NB4 (cell line): ENCODE measurements around the gene NAB1.

ENCODE experiments used
- POLR2A ChIP-seq: IDR thresholded peaks from 2 replicates; pipeline ENCODE4 v1.6.1; 2011; ENCODE audit warnings: mild to moderate bottlenecking; ENCODE audit not compliant: insufficient read length; ENCODE audit errors: extremely low read depth
- TF ChIP-seq, protein P1 (sequence below): IDR thresholded peaks from one replicate; pipeline ENCODE4 v1.5.1; 2012; ENCODE audit warnings: low read depth, low read length
- TF ChIP-seq, protein P2 (sequence below): IDR thresholded peaks from 2 replicates; pipeline ENCODE4 v1.6.1; 2011; ENCODE audit warnings: low read depth, low read length

DNA sequence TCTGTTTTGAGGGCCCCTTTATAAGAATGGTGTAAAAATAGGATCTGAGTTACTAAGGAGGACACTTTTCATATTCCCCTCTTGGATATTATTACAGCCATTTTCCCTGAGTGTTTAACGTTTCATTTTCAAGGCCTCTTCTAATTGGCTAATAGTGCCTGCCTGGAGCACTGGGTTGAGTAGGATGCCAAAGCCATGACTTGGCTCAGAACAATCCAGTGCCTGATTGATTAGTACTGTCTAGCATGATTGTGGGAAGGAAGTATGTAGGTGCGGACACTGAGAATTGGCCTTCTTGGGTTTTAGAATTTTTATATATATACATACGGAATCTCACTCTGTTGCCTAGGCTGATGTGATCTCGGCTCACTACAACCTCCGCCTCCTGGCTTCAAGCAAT lies 66.1 kb downstream of the NAB1 start:
- TF ChIP-seq, protein P1, sequence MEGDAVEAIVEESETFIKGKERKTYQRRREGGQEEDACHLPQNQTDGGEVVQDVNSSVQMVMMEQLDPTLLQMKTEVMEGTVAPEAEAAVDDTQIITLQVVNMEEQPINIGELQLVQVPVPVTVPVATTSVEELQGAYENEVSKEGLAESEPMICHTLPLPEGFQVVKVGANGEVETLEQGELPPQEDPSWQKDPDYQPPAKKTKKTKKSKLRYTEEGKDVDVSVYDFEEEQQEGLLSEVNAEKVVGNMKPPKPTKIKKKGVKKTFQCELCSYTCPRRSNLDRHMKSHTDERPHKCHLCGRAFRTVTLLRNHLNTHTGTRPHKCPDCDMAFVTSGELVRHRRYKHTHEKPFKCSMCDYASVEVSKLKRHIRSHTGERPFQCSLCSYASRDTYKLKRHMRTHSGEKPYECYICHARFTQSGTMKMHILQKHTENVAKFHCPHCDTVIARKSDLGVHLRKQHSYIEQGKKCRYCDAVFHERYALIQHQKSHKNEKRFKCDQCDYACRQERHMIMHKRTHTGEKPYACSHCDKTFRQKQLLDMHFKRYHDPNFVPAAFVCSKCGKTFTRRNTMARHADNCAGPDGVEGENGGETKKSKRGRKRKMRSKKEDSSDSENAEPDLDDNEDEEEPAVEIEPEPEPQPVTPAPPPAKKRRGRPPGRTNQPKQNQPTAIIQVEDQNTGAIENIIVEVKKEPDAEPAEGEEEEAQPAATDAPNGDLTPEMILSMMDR = no peak
- TF ChIP-seq POLR2A = no peak
- TF ChIP-seq, protein P2, sequence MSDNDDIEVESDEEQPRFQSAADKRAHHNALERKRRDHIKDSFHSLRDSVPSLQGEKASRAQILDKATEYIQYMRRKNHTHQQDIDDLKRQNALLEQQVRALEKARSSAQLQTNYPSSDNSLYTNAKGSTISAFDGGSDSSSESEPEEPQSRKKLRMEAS = no peak
